ENCODE results near the gene PTPRN2. TPM values are rescaled to one million over a fixed set of nuclear protein-coding genes. Genes with fewer than 3 reads are reported as not detected.

Gene PTPRN2
- total and polyA plus RNA-seq, 2 donors (not counting 1 experiment from before 2014, with no cell fraction given), result 0.54 to 1.2 TPM

DNA sequence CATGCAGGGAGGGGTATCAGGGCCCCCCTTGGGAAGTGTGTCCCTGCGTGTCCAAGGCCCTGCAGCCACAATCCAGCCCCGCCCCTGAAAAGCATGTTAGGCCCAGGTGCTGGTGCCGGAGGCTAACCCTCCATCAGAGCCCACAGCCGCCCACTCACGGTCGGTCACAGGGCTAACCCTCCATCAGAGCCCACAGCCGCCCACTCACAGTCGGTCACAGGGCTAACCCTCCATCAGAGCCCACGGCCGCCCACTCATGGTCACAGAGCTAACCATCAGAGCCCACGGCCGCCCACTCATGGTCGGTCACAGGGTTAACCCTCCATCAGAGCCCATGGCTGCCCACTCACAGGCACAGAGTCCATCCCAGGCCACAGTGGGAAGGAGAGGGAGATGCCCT, 824.8 kb downstream of the PTPRN2 start:
- TF ChIP-seq EZH2 (IDR thresholded peaks at IDR 0.05; ENCODE audit: low read length, missing control alignments), result no peak
- TF ChIP-seq, protein P1, sequence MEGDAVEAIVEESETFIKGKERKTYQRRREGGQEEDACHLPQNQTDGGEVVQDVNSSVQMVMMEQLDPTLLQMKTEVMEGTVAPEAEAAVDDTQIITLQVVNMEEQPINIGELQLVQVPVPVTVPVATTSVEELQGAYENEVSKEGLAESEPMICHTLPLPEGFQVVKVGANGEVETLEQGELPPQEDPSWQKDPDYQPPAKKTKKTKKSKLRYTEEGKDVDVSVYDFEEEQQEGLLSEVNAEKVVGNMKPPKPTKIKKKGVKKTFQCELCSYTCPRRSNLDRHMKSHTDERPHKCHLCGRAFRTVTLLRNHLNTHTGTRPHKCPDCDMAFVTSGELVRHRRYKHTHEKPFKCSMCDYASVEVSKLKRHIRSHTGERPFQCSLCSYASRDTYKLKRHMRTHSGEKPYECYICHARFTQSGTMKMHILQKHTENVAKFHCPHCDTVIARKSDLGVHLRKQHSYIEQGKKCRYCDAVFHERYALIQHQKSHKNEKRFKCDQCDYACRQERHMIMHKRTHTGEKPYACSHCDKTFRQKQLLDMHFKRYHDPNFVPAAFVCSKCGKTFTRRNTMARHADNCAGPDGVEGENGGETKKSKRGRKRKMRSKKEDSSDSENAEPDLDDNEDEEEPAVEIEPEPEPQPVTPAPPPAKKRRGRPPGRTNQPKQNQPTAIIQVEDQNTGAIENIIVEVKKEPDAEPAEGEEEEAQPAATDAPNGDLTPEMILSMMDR (conservative IDR thresholded peaks at IDR 0.05 in 1 of 2, IDR thresholded peaks at IDR 0.05 in 1 of 2; ENCODE audit: low read depth in 1 of 2, low read length in 2 of 2), result no peak
- Histone ChIP-seq H3K27me3 (ENCODE audit: control insufficient read depth, insufficient read depth, low read length) (no peaks in the 10 kb centered on the region), H3K4me3 (replicated peaks in 1 of 4; ENCODE audit: control extremely low read depth in 1 of 4, insufficient read depth in 1 of 4, low read depth in 3 of 4, low read length in 4 of 4) (no peak overlapping the region), H3K9me3 (ENCODE audit: control insufficient read depth, insufficient read depth, low read depth, low read length) (no peaks in the 10 kb centered on the region), H4K20me1 (ENCODE audit: control insufficient read depth, extremely low read depth, insufficient read depth, low read length) (no peaks in the 10 kb centered on the region), H3K79me2 (ENCODE audit: control insufficient read depth, insufficient read depth, low read length) (no peaks in the 10 kb centered on the region), H2AFZ (ENCODE audit: low read length) (no peak overlapping the region), H3K9ac (ENCODE audit: insufficient read depth, low read length) (no peak overlapping the region), H3K4me1 (ENCODE audit: control insufficient read depth, extremely low read depth, insufficient read depth, low read length) (no peaks in the 10 kb centered on the region), H3K4me2 (ENCODE audit: extremely low read depth, insufficient read depth, low read length) (no peak overlapping the region), H3K27ac (ENCODE audit: insufficient read depth, low read length) (no peak overlapping the region), H3K36me3 (ENCODE audit: control insufficient read depth, insufficient read depth, low read length) (no peaks in the 10 kb centered on the region)
- DNase-seq (ENCODE audit: low read depth in 2 of 2), result no peak

DNA sequence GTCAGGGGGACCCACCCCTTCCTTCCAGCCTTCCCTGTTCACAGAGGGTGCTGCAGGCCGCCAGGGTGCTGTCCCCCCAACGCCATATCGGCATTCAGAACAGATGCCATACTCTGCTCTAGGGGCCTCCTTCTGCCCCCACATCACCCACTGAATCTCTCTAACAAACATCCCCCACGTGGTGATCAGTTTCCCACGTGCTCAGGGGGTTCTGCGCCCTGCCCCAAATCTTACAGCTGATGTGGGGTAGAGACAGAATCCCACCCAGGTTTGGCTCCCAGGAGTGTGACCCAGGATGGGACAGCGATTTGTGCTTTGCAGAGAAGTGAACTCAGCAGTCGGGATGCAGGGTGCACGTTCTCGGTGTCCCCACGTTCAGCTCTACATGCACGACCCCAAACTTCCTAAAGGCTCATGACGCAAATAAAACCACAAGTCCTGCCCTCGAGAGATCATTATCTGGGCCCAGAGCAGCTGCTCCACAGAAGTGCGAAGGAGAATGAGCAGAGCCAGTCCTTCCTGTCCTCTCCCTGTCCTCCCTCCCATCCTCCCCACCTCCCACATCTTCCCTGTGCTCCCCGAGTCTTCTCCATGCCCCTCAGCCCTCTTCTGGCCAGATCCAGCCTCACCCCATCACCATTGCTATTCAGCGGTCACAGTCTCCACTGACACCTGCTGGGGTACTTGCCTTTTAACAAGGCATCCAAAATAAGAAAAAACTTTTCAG, 827.5 kb downstream of the PTPRN2 start:
- Histone ChIP-seq H3K9ac (ENCODE audit: insufficient read depth, low read length) (no peak overlapping the region), H3K4me3 (replicated peaks in 1 of 4; ENCODE audit: control extremely low read depth in 1 of 4, insufficient read depth in 1 of 4, low read depth in 3 of 4, low read length in 4 of 4) (no peak overlapping the region), H3K36me3 (ENCODE audit: control insufficient read depth, insufficient read depth, low read length) (no peaks in the 10 kb centered on the region), H3K27me3 (ENCODE audit: control insufficient read depth, insufficient read depth, low read length) (no peaks in the 10 kb centered on the region), H4K20me1 (ENCODE audit: control insufficient read depth, extremely low read depth, insufficient read depth, low read length) (no peaks in the 10 kb centered on the region), H3K79me2 (ENCODE audit: control insufficient read depth, insufficient read depth, low read length) (no peaks in the 10 kb centered on the region), H3K4me2 (ENCODE audit: extremely low read depth, insufficient read depth, low read length) (no peak overlapping the region), H3K4me1 (ENCODE audit: control insufficient read depth, extremely low read depth, insufficient read depth, low read length) (no peaks in the 10 kb centered on the region), H2AFZ (ENCODE audit: low read length) (no peak overlapping the region), H3K9me3 (ENCODE audit: control insufficient read depth, insufficient read depth, low read depth, low read length) (no peaks in the 10 kb centered on the region), H3K27ac (ENCODE audit: insufficient read depth, low read length) (no peak overlapping the region)
- no peak for DNase-seq (ENCODE audit: low read depth in 2 of 2)
- TF ChIP-seq, protein P1 (conservative IDR thresholded peaks at IDR 0.05 in 1 of 2, IDR thresholded peaks at IDR 0.05 in 1 of 2; ENCODE audit: low read depth in 1 of 2, low read length in 2 of 2), result no peak
- no peak for TF ChIP-seq EZH2 (IDR thresholded peaks at IDR 0.05; ENCODE audit: low read length, missing control alignments)

DNA sequence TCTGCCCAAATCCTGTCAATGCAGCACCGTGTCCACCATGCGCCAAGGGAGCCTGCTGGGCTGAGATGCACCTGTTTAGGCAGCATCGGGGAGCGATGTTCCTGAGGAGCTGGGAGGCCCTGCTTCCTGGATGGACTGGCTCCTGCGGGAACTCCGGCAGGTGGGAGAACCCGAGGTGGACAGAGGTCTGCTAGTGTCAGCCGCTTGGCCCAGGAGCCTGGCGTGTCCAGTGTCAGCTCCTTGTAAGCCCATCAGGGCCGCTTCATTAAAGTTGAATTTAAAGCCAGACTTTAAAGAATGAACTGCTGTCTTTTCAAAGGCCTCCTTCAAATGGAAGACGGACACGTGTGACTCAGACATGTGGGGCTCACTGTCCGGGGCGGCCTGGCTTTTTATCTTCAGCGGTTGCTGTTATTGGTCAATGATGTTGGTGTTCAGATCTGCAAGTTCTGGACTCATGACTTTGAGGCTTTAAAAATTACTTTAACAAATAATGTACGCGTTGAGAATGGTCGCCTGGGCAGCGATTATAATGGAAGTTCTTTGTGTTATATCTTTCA, 828.3 kb downstream of the PTPRN2 start:
- Histone ChIP-seq H3K4me2 (ENCODE audit: extremely low read depth, insufficient read depth, low read length) (no peak overlapping the region), H3K4me1 (ENCODE audit: control insufficient read depth, extremely low read depth, insufficient read depth, low read length) (no peaks in the 10 kb centered on the region), H3K36me3 (ENCODE audit: control insufficient read depth, insufficient read depth, low read length) (no peaks in the 10 kb centered on the region), H3K9ac (ENCODE audit: insufficient read depth, low read length) (no peak overlapping the region), H3K9me3 (ENCODE audit: control insufficient read depth, insufficient read depth, low read depth, low read length) (no peaks in the 10 kb centered on the region), H3K27me3 (ENCODE audit: control insufficient read depth, insufficient read depth, low read length) (no peaks in the 10 kb centered on the region), H3K4me3 (replicated peaks in 1 of 4; ENCODE audit: control extremely low read depth in 1 of 4, insufficient read depth in 1 of 4, low read depth in 3 of 4, low read length in 4 of 4) (no peak overlapping the region), H3K79me2 (ENCODE audit: control insufficient read depth, insufficient read depth, low read length) (no peaks in the 10 kb centered on the region), H2AFZ (ENCODE audit: low read length) (no peak overlapping the region), H4K20me1 (ENCODE audit: control insufficient read depth, extremely low read depth, insufficient read depth, low read length) (no peaks in the 10 kb centered on the region), H3K27ac (ENCODE audit: insufficient read depth, low read length) (no peak overlapping the region)
- DNase-seq (ENCODE audit: low read depth in 2 of 2), result no peak
- no peak for TF ChIP-seq EZH2 (IDR thresholded peaks at IDR 0.05; ENCODE audit: low read length, missing control alignments)
- TF ChIP-seq, protein P1 (conservative IDR thresholded peaks at IDR 0.05 in 1 of 2, IDR thresholded peaks at IDR 0.05 in 1 of 2; ENCODE audit: low read depth in 1 of 2, low read length in 2 of 2), result no peak

Measured in fibroblast of lung (primary cell).